Keratinocyte (primary cell): Measurements from ENCODE around the gene STAT3. TPM values are rescaled to one million over a fixed set of nuclear protein-coding genes. Genes with fewer than 3 reads are reported as not detected.

Experiments
- DNase-seq: peaks from one replicate; pipeline ENCODE4 v3.0.0-alpha.2; 2011; ENCODE audit warnings: low read depth, missing footprints, low spot score
- FAIRE-seq: peaks from 2 replicates; lab custom pipeline; 2011; peaks lifted over from hg19 to GRCh38; lab: Jason Lieb, UNC
- H2AFZ ChIP-seq: 2 replicates; pipeline ENCODE4 v1.6.0; 2012; ENCODE audit warnings: low read length, control low read depth, inconsistent platforms; ENCODE audit not compliant: control insufficient read depth
- H3K27ac ChIP-seq: 2 replicates; pipeline ENCODE4 v1.5.1; 2011; ENCODE audit warnings: low read length; ENCODE audit not compliant: control insufficient read depth, insufficient read depth
- H3K27me3 ChIP-seq: 3 replicates; pipeline ENCODE4 v1.6.0; 2011; ENCODE audit warnings: low read length; ENCODE audit not compliant: control insufficient read depth, insufficient read depth; ENCODE audit errors: extremely low read depth
- H3K36me3 ChIP-seq, 2 experiments: 2 replicates in 1 of 2; 3 replicates in 1 of 2; pipeline ENCODE4 v1.5.1; 2011; ENCODE audit warnings: low read length in 2 of 2, mild to moderate bottlenecking in 1 of 2; ENCODE audit not compliant: control insufficient read depth in 2 of 2, insufficient read depth in 2 of 2; ENCODE audit errors: extremely low read depth in 1 of 2
- H3K4me1 ChIP-seq: 3 replicates; pipeline ENCODE4 v1.5.1; 2011; ENCODE audit warnings: low read length; ENCODE audit not compliant: control insufficient read depth, insufficient read depth; ENCODE audit errors: extremely low read depth
- H3K4me2 ChIP-seq: 3 replicates; pipeline ENCODE4 v1.6.0; 2011; ENCODE audit warnings: low read depth, low read length; ENCODE audit not compliant: control insufficient read depth, insufficient read depth; ENCODE audit errors: extremely low read depth
- H3K4me3 ChIP-seq, 3 experiments: fragments of 200-600 bp in 1 of 3; sonication (generic) in 1 of 3; 2 replicates in 2 of 3; 3 replicates in 1 of 3; pipeline ENCODE4 v1.5.1; 2011 to 2016; ENCODE audit warnings: low read length in 3 of 3, mild to moderate bottlenecking in 3 of 3, control low read depth in 2 of 3, inconsistent platforms in 1 of 3, low read depth in 1 of 3, mixed read lengths in 1 of 3, mixed run types in 1 of 3, moderate library complexity in 1 of 3; ENCODE audit not compliant: control insufficient read depth in 2 of 3, insufficient read depth in 2 of 3; ENCODE audit errors: extremely low read depth in 1 of 3
- H3K79me2 ChIP-seq: 2 replicates; pipeline ENCODE4 v1.6.0; 2012; ENCODE audit warnings: low read length; ENCODE audit not compliant: control insufficient read depth, insufficient read depth
- H3K9ac ChIP-seq: 3 replicates; pipeline ENCODE4 v1.6.0; 2011; ENCODE audit warnings: low read length; ENCODE audit not compliant: control insufficient read depth, insufficient read depth; ENCODE audit errors: extremely low read depth
- H3K9me1 ChIP-seq: 3 replicates; pipeline ENCODE4 v1.6.0; 2011; ENCODE audit warnings: low read length; ENCODE audit not compliant: control insufficient read depth, insufficient read depth; ENCODE audit errors: extremely low read depth
- H3K9me3 ChIP-seq: 2 replicates; pipeline ENCODE4 v1.5.1; 2012; ENCODE audit warnings: low read depth, low read length; ENCODE audit not compliant: control insufficient read depth
- H4K20me1 ChIP-seq: 3 replicates; pipeline ENCODE4 v1.6.0; 2011; ENCODE audit warnings: low read length; ENCODE audit not compliant: control insufficient read depth, insufficient read depth; ENCODE audit errors: extremely low read depth
- CTCF ChIP-seq, 3 experiments: IDR thresholded peaks in 1 of 3; conservative IDR thresholded peaks in 1 of 3; optimal IDR thresholded peaks in 1 of 3; 2 replicates in 2 of 3; 3 replicates in 1 of 3; pipeline versions ENCODE3 to v1.5.1; 2011; ENCODE audit warnings: low read length in 3 of 3, mild to moderate bottlenecking in 3 of 3, moderate library complexity in 2 of 3, control low read depth in 1 of 3, inconsistent platforms in 1 of 3; ENCODE audit not compliant: insufficient read depth in 2 of 3; ENCODE audit errors: extremely low read depth in 1 of 3
- EZH2 ChIP-seq: IDR thresholded peaks from one replicate; pipeline ENCODE4 v1.6.1; 2012; ENCODE audit warnings: inconsistent platforms, mild to moderate bottlenecking, low read length, moderate library complexity
- dilution Hi-C: fragments of 300-500 bp; cut with MboI; formaldehyde crosslinking; loops from one replicate; pipeline ENCODE4 v1.7.0; 2020; ENCODE audit warnings: low sequenced_read_pairs; ENCODE audit not compliant: extremely low pct_ligation_motif_present
- polyA plus RNA-seq, 5 experiments: library from polyadenylated mRNA; depleted of rRNA in 3 of 5; stranded (reverse) in 3 of 5; stranded (forward) in 1 of 5; unstranded in 1 of 5; fragments of >200 nt; gene quantifications; 1 replicate in 1 of 5; 2 replicates in 3 of 5; 3 replicates in 1 of 5; pipeline versions ENCODE4 v1.2.1 to v1.2.3, GENCODE V29; 2011 to 2012; ENCODE audit warnings: missing spikeins in 2 of 5, low read depth in 1 of 5, low replicate concordance in 1 of 5

Gene STAT3
- polyA plus RNA-seq, 1 donor (not counting 4 experiments of a cell fraction or from before 2014, with no cell fraction given): 37.4 TPM

DNA sequence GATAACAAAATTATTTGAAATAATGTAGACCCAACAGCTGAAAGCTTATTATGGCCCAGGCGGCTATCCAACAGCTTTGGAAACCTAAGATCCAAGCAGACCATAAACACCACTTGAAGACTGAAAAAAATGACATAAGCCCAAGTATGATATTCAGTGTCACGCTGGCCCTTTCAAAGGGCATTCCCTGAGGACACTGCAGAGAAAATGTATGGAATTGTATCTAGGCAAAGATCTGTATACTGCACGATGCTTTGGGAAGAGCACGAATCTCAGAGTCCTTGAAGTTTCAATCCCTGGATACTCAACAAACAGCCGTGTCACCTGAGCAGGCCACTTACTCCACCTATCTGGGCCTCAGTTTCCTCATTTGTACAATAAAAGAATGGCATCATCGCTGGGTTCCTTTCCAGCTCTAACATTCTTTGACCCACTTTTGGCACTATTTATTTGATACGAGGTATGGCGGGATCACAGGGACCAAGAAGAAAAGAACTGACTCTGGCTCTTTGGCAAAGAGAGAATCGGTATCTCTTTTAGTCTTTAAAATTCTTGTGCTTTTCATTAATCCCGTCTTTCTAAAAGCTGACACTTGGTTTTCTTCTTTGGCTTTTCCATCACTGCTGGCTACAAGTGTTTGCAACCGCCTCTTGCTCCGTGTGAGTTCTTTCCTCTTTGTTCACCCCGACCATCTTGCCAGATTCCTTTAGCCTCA, 113.3 kb downstream of the STAT3 start:
- Histone ChIP-seq H3K27ac (no peak overlapping the region), H3K36me3 (no peaks in the 10 kb centered on the region), H3K9me1 (no peaks in the 10 kb centered on the region), H4K20me1 (no peaks in the 10 kb centered on the region), H3K4me3 (peak overlapping the region; percentile 73 to 80 (median 75)), H3K9ac (peak overlapping the region; percentile 72), H3K4me2 (peak overlapping the region; percentile 92), H2AFZ (peak overlapping the region; percentile 74), H3K27me3 (no peaks in the 10 kb centered on the region), H3K4me1 (peaks cover 15% of the 10 kb centered on the region), H3K79me2 (peaks cover 8% of the 10 kb centered on the region), H3K9me3 (no peaks in the 10 kb centered on the region)
- TF ChIP-seq CTCF (optimal IDR thresholded peaks at IDR 0.05 in 1 of 3, IDR thresholded peaks at IDR 0.05 in 1 of 3, conservative IDR thresholded peaks at IDR 0.05 in 1 of 3; ENCODE audit: extremely low read depth in 1 of 3, insufficient read depth in 2 of 3, low read length in 3 of 3): no peak
- no peak for TF ChIP-seq EZH2
- dilution Hi-C loops: no loop called here
- DNase-seq (no peak), FAIRE-seq (peak; percentile 13)

DNA sequence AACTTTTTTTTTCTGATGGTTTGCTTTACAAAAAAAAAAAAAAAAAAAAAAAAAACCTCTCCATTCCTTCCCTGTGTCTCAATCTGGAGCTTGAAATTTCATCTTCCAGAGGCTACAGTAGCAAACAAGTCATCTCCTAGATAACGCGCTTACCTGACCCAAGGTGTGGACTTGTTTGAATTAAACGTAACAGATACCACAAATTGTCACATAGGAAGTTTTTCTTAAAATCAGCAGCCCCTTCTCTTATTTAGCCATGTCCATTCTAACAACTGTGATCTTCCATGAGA, 114.0 kb downstream of the STAT3 start:
- no peaks in the 10 kb centered on the region for H4K20me1 ChIP-seq
- no peak overlapping the region for H3K4me2 ChIP-seq
- peaks cover 8% of the 10 kb centered on the region for H3K79me2 ChIP-seq
- dilution Hi-C loops: no loop called here
- H3K9me3 ChIP-seq: no peaks in the 10 kb centered on the region
- H3K4me1 ChIP-seq: peaks cover 15% of the 10 kb centered on the region
- no peaks in the 10 kb centered on the region for H3K36me3 ChIP-seq
- H3K9me1 ChIP-seq: no peaks in the 10 kb centered on the region
- no peaks in the 10 kb centered on the region for H3K27me3 ChIP-seq
- FAIRE-seq (no peak), DNase-seq (no peak)
- H2AFZ ChIP-seq: no peak overlapping the region
- H3K9ac ChIP-seq: no peak overlapping the region
- TF ChIP-seq CTCF (optimal IDR thresholded peaks at IDR 0.05 in 1 of 3, IDR thresholded peaks at IDR 0.05 in 1 of 3, conservative IDR thresholded peaks at IDR 0.05 in 1 of 3; ENCODE audit: extremely low read depth in 1 of 3, insufficient read depth in 2 of 3, low read length in 3 of 3): no peak
- no peak for TF ChIP-seq EZH2
- no peak overlapping the region for H3K4me3 ChIP-seq
- no peak overlapping the region for H3K27ac ChIP-seq
